ENCODE measurements around the gene HLF.

GRCh38 chr17:55299162-55299838 lies 34.5 kb downstream of the HLF start:
- TF ChIP-seq CTCF (IDR thresholded peaks at IDR 0.05) (no peak), EZH2 (IDR thresholded peaks at IDR 0.05; ENCODE audit: borderline replicate concordance, insufficient read depth, low read depth, low read length, poor library complexity, severe bottlenecking) (no peak)
